ENCODE results near the gene PRR29.

- TF ChIP-seq ZNF138 (CRISPR knock-in tag; conservative IDR thresholded peaks at IDR 0.05) (no peak), CTCF (IDR thresholded peaks at IDR 0.05) (no peak), MXD4 (CRISPR knock-in tag; IDR thresholded peaks at IDR 0.05; ENCODE audit: borderline replicate concordance) (no peak), JUN (CRISPR knock-in tag; IDR thresholded peaks at IDR 0.05) (no peak), ZNF263 (CRISPR knock-in tag; IDR thresholded peaks at IDR 0.05; ENCODE audit: low read depth) (no peak), USF1 (CRISPR knock-in tag; IDR thresholded peaks at IDR 0.05) (no peak), FOXJ3 (CRISPR knock-in tag; IDR thresholded peaks at IDR 0.05; ENCODE audit: borderline replicate concordance) (no peak), TEAD4 (CRISPR knock-in tag; IDR thresholded peaks at IDR 0.05) (no peak), MLX (CRISPR knock-in tag; IDR thresholded peaks at IDR 0.05) (no peak), GTF2I (CRISPR knock-in tag; conservative IDR thresholded peaks at IDR 0.05) (no peak), ZBTB21 (CRISPR knock-in tag; IDR thresholded peaks at IDR 0.05; ENCODE audit: borderline replicate concordance) (no peak), ESRRA (CRISPR knock-in tag; IDR thresholded peaks at IDR 0.05; ENCODE audit: borderline replicate concordance) (no peak), IRF1 (CRISPR knock-in tag; IDR thresholded peaks at IDR 0.05) (no peak)
- TF ChIP-seq, protein P1, sequence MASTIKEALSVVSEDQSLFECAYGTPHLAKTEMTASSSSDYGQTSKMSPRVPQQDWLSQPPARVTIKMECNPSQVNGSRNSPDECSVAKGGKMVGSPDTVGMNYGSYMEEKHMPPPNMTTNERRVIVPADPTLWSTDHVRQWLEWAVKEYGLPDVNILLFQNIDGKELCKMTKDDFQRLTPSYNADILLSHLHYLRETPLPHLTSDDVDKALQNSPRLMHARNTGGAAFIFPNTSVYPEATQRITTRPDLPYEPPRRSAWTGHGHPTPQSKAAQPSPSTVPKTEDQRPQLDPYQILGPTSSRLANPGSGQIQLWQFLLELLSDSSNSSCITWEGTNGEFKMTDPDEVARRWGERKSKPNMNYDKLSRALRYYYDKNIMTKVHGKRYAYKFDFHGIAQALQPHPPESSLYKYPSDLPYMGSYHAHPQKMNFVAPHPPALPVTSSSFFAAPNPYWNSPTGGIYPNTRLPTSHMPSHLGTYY (CRISPR knock-in tag; IDR thresholded peaks at IDR 0.05): no peak
Observed at GRCh38 chr17:64053101-64053500, 55.0 kb downstream of the PRR29 start.

All from WTC11 (cell line).